SK-N-SH (cell line): ENCODE results near the gene NUAK1. TPM values are rescaled to one million over a fixed set of nuclear protein-coding genes. Genes with fewer than 3 reads are reported as not detected.

Source experiments
- CTCF ChIA-PET: fragments of 300-600, 350-600 bp; formaldehyde crosslinking; extraction: SDS; loops from one replicate; lab custom pipeline; 2021; lab: Yijun Ruan, JAX
- POLR2A ChIA-PET: fragments of 350-600 bp; sonication (Branson Sonifier 250); formaldehyde crosslinking; extraction: SDS; loops from one replicate; lab custom pipeline; 2020; ENCODE audit warnings: antibody characterized with exemption, inconsistent platforms; lab: Yijun Ruan, JAX
- DNase-seq: peaks from one replicate; pipeline ENCODE4 v3.0.0; 2012
- H2AFZ ChIP-seq: fragments of 200-600 bp; sonication (generic); 2 replicates; pipeline ENCODE4 v1.8.1; 2016; ENCODE audit warnings: antibody characterized with exemption, mild to moderate bottlenecking, low read depth
- H3F3A ChIP-seq: fragments of 200-600 bp; sonication (generic); replicated peaks from 2 replicates; pipeline ENCODE3; 2016; ENCODE audit warnings: antibody characterized with exemption, mild to moderate bottlenecking; ENCODE audit not compliant: insufficient read depth
- H3K27ac ChIP-seq, 2 experiments: fragments of 200-500 bp in 1 of 2; fragments of 200-600 bp in 1 of 2; sonication (Bioruptor generic) in 1 of 2; sonication (generic), shearing (Covaris generic) in 1 of 2; 2 replicates each; pipeline versions ENCODE4 v1.5.1 to v1.6.1; 2014 to 2016; ENCODE audit warnings: low read depth in 2 of 2, inconsistent platforms in 1 of 2, low read length in 1 of 2, mild to moderate bottlenecking in 1 of 2, mixed read lengths in 1 of 2
- H3K27me3 ChIP-seq: fragments of 200-600 bp; sonication (generic), shearing (Covaris generic); 2 replicates; pipeline ENCODE4 v1.6.1; 2016; ENCODE audit warnings: mixed run types; ENCODE audit not compliant: insufficient read depth
- H3K36me3 ChIP-seq, 2 experiments: fragments of 200-500 bp in 1 of 2; fragments of 200-600 bp in 1 of 2; sonication (Bioruptor generic) in 1 of 2; sonication (generic) in 1 of 2; replicated peaks in 1 of 2; 2 replicates each; pipeline versions ENCODE3 to v1.5.1; 2014 to 2016; ENCODE audit warnings: low read length in 1 of 2, mild to moderate bottlenecking in 1 of 2; ENCODE audit not compliant: insufficient read depth in 2 of 2, control insufficient read depth in 1 of 2
- H3K4me1 ChIP-seq, 2 experiments: fragments of 200-500 bp in 1 of 2; fragments of 200-600 bp in 1 of 2; sonication (Bioruptor generic) in 1 of 2; sonication (generic), shearing (Covaris generic) in 1 of 2; 2 replicates each; pipeline versions ENCODE4 v1.5.1 to v1.6.1; 2014 to 2016; ENCODE audit warnings: low read depth in 1 of 2, low read length in 1 of 2, mixed run types in 1 of 2; ENCODE audit not compliant: insufficient read depth in 2 of 2, control insufficient read depth in 1 of 2
- H3K4me2 ChIP-seq: fragments of 200-600 bp; sonication (generic), shearing (Covaris generic); 2 replicates; pipeline ENCODE4 v1.6.1; 2017; ENCODE audit warnings: mixed run types
- H3K4me3 ChIP-seq, 2 experiments: fragments of 200-500 bp in 1 of 2; fragments of 200-600 bp in 1 of 2; sonication (Bioruptor generic) in 1 of 2; sonication (generic), shearing (Covaris generic) in 1 of 2; 2 replicates each; pipeline versions ENCODE4 v1.5.1 to v1.8.1; 2014 to 2016; ENCODE audit warnings: low read depth in 2 of 2, inconsistent platforms in 1 of 2, low read length in 1 of 2, mild to moderate bottlenecking in 1 of 2, mixed read lengths in 1 of 2, moderate library complexity in 1 of 2
- H3K79me2 ChIP-seq: fragments of 200-600 bp; sonication (generic); 2 replicates; pipeline ENCODE4 v1.8.1; 2017; ENCODE audit warnings: mild to moderate bottlenecking; ENCODE audit not compliant: insufficient read depth
- H3K9ac ChIP-seq: fragments of 200-600 bp; sonication (generic); 2 replicates; pipeline ENCODE4 v1.6.1; 2017; ENCODE audit warnings: mixed run types
- H3K9me2 ChIP-seq: fragments of 200-600 bp; sonication (generic); 2 replicates; pipeline ENCODE4 v1.6.1; 2017; ENCODE audit warnings: mixed run types
- H3K9me3 ChIP-seq: fragments of 200-600 bp; sonication (generic); 2 replicates; pipeline ENCODE4 v1.6.1; 2017; ENCODE audit warnings: mixed run types, mild to moderate bottlenecking, moderate library complexity
- H4K20me1 ChIP-seq: fragments of 200-600 bp; sonication (generic); 2 replicates; pipeline ENCODE4 v1.6.1; 2017; ENCODE audit warnings: mild to moderate bottlenecking, mixed run types; ENCODE audit not compliant: insufficient read depth
- CHD2 ChIP-seq: fragments of 150-350 bp; IDR thresholded peaks from 2 replicates; pipeline ENCODE4 v1.6.1; 2018; ENCODE audit warnings: low read length; ENCODE audit not compliant: partially characterized antibody
- CTCF ChIP-seq: fragments of 200-600 bp; sonication (generic); IDR thresholded peaks from 2 replicates; pipeline ENCODE4 v1.6.1; 2017; ENCODE audit warnings: antibody characterized with exemption, mild to moderate bottlenecking, moderate library complexity
- EP300 ChIP-seq, 2 experiments: IDR thresholded peaks; 2 replicates each; pipeline versions ENCODE4 v1.4.0 to v1.6.1; 2012; ENCODE audit warnings: borderline replicate concordance in 1 of 2, low read depth in 1 of 2, low read length in 1 of 2
- FOXJ3 ChIP-seq: sonication (generic); formaldehyde crosslinking; IDR thresholded peaks from 2 replicates; pipeline ENCODE4 v1.5.1; 2020; ENCODE audit warnings: mild to moderate bottlenecking, missing genetic modification reagents
- FOXM1 ChIP-seq: IDR thresholded peaks from 2 replicates; pipeline ENCODE4 v1.4.0; 2012; ENCODE audit warnings: low read depth, mild to moderate bottlenecking
- MXI1 ChIP-seq: IDR thresholded peaks from 2 replicates; pipeline ENCODE4 v1.6.1; 2012; ENCODE audit warnings: mild to moderate bottlenecking, low read depth, low read length, improper control_type of control experiment
- RAD21 ChIP-seq: IDR thresholded peaks from 2 replicates; pipeline ENCODE4 v1.6.1; 2012; ENCODE audit warnings: mild to moderate bottlenecking, low read length
- RCOR1 ChIP-seq: fragments of 150-350 bp; IDR thresholded peaks from 2 replicates; pipeline ENCODE4 v1.6.1; 2017; ENCODE audit warnings: antibody characterized with exemption, low read length
- REST ChIP-seq: IDR thresholded peaks from 2 replicates; pipeline ENCODE4 v1.6.1; 2012; ENCODE audit warnings: mild to moderate bottlenecking, low read depth, low read length, moderate library complexity
- SMC3 ChIP-seq: IDR thresholded peaks from 2 replicates; pipeline ENCODE4 v1.6.1; 2012; ENCODE audit warnings: low read depth, low read length, improper control_type of control experiment
- TCF12 ChIP-seq: IDR thresholded peaks from 2 replicates; pipeline ENCODE4 v1.4.0; 2012
- WGBS: methylation state at CpG from one replicate; pipeline ENCODE4 v1.1.6; 2017; ENCODE audit warnings: low lambda C conversion rate; 5-methylcytosine and 5-hydroxymethylcytosine counted together
- polyA plus RNA-seq, 3 experiments: library from polyadenylated mRNA; depleted of rRNA; stranded (reverse); fragments of >200 nt; gene quantifications; 2 replicates each; pipeline ENCODE4 v1.2.3, GENCODE V29; 2012

The NUAK1 gene
- polyA plus RNA-seq, 1 of the 3 experiments (the other 2 are of a cell fraction): 8.1 TPM

- POLR2A ChIA-PET: no interaction called here
- no peak for DNase-seq
- Histone ChIP-seq H3K4me1 (peaks cover 0 to 13% of the 10 kb centered on the region in 2 experiments; a peak in 2 of 4 replicates), H3K27me3 (no peaks in the 10 kb centered on the region), H3K36me3 (no peaks in the 10 kb centered on the region), H3K9me3 (no peaks in the 10 kb centered on the region), H3K4me3 (no peak overlapping the region), H3K79me2 (no peaks in the 10 kb centered on the region; the same call in 1 of the 2 replicates), H4K20me1 (no peaks in the 10 kb centered on the region), H3K9me2 (no peaks in the 10 kb centered on the region), H3K4me2 (no peak overlapping the region), H3K27ac (no peak overlapping the region), H3F3A (peaks cover 9% of the 10 kb centered on the region), H3K9ac (no peak overlapping the region), H2AFZ (no peak overlapping the region)
- WGBS: 68% methylated on average over 10 of the region's 10 CpGs
- CTCF ChIA-PET: interaction anchor here (0.8 to 3.5 kb wide), 8 partner anchors 8 to 766 kb away, joined by 3 to 29 read pairs (median 3); no protein-coding TSS in a partner anchor
- TF ChIP-seq FOXJ3 (CRISPR knock-in tag) (no peak), SMC3 (peak; percentile 28; the same call in 1 of the 2 replicates), RAD21 (peak; percentile 39), RCOR1 (no peak), CHD2 (no peak), FOXM1 (no peak), EP300 (IDR thresholded peaks at IDR 0.05; ENCODE audit: borderline replicate concordance in 1 of 2, low read depth in 1 of 2, low read length in 1 of 2) (no peak), REST (no peak), MXI1 (no peak), CTCF (peak; percentile 64), TCF12 (no peak)
Observed at GRCh38 chr12:106149096-106149784, 10.5 kb upstream of the NUAK1 start.
